Liver (tissue), 9 donors: ENCODE results near the gene PSMG2. TPM values are rescaled to one million over a fixed set of nuclear protein-coding genes. Genes with fewer than 3 reads are reported as not detected.

Experiments used
- DNase-seq: peaks from one replicate; pipeline ENCODE4 v3.0.0-alpha.2; 2017; ENCODE audit warnings: low spot score
- H3K27ac ChIP-seq, 2 donors: one replicate each; pipeline ENCODE4 v1.7.0; 2013; ENCODE audit warnings: inconsistent platforms in 2 of 2, low read length in 2 of 2, control low read depth in 1 of 2, low read depth in 1 of 2, mild to moderate bottlenecking in 1 of 2
- H3K27me3 ChIP-seq, 4 donors: one replicate each; pipeline versions ENCODE4 v1.6.1 to v1.7.0; 2013; ENCODE audit warnings: low read length in 3 of 4, inconsistent platforms in 1 of 4, mild to moderate bottlenecking in 1 of 4, moderate library complexity in 1 of 4; ENCODE audit not compliant: control insufficient read depth in 4 of 4, insufficient read depth in 4 of 4
- H3K36me3 ChIP-seq, 4 donors: one replicate each; pipeline versions ENCODE4 v1.6.1 to v1.7.0; 2013; ENCODE audit warnings: low read length in 3 of 4, mild to moderate bottlenecking in 3 of 4, low read depth in 1 of 4, moderate library complexity in 1 of 4; ENCODE audit not compliant: control insufficient read depth in 4 of 4, insufficient read depth in 3 of 4
- H3K4me1 ChIP-seq, 4 donors: one replicate each; pipeline versions ENCODE4 v1.6.1 to v1.7.0; 2013; ENCODE audit warnings: low read length in 3 of 4, mild to moderate bottlenecking in 3 of 4, moderate library complexity in 1 of 4; ENCODE audit not compliant: control insufficient read depth in 4 of 4, insufficient read depth in 4 of 4
- H3K4me3 ChIP-seq, 3 donors: one replicate each; pipeline versions ENCODE4 v1.6.1 to v1.7.0; 2013; ENCODE audit warnings: low read length in 3 of 3, control low read depth in 1 of 3, low read depth in 1 of 3, mild to moderate bottlenecking in 1 of 3
- H3K9ac ChIP-seq, 2 donors: one replicate each; pipeline ENCODE4 v1.7.0; 2013; ENCODE audit warnings: low read length in 2 of 2, mild to moderate bottlenecking in 2 of 2, moderate library complexity in 2 of 2, control low read depth in 1 of 2, low read depth in 1 of 2
- H3K9me3 ChIP-seq, 4 donors: one replicate each; pipeline versions ENCODE4 v1.6.1 to v1.7.0; 2013; ENCODE audit warnings: low read length in 3 of 4; ENCODE audit not compliant: control insufficient read depth in 4 of 4
- FOXA1 ChIP-seq: IDR thresholded peaks from 2 replicates; pipeline ENCODE4 v1.6.1; 2016; ENCODE audit warnings: antibody characterized with exemption
- FOXA2 ChIP-seq: IDR thresholded peaks from 2 replicates; pipeline ENCODE4 v1.6.1; 2016; ENCODE audit warnings: antibody characterized with exemption
- GABPA ChIP-seq, 2 donors: IDR thresholded peaks in 1 of 2; conservative IDR thresholded peaks in 1 of 2; 2 replicates each; pipeline ENCODE4 v1.6.1; 2016; ENCODE audit warnings: antibody characterized with exemption in 2 of 2, mild to moderate bottlenecking in 1 of 2, moderate library complexity in 1 of 2
- JUND ChIP-seq, 2 donors: IDR thresholded peaks; 2 replicates each; pipeline ENCODE4 v1.6.1; 2016; ENCODE audit warnings: antibody characterized with exemption in 2 of 2
- RAD21 ChIP-seq, 2 donors: IDR thresholded peaks; 2 replicates each; pipeline ENCODE4 v1.6.1; 2016; ENCODE audit warnings: antibody characterized with exemption in 2 of 2, mild to moderate bottlenecking in 2 of 2
- REST ChIP-seq: IDR thresholded peaks from 2 replicates; pipeline ENCODE4 v1.6.1; 2016; ENCODE audit warnings: antibody characterized with exemption, mild to moderate bottlenecking
- RXRA ChIP-seq, 2 donors: IDR thresholded peaks; 2 replicates each; pipeline ENCODE4 v1.6.1; 2017 to 2018; ENCODE audit warnings: antibody characterized with exemption in 2 of 2, mild to moderate bottlenecking in 1 of 2
- SP1 ChIP-seq: IDR thresholded peaks from 2 replicates; pipeline ENCODE4 v1.6.1; 2018; ENCODE audit warnings: antibody characterized with exemption, mild to moderate bottlenecking
- YY1 ChIP-seq: IDR thresholded peaks from 2 replicates; pipeline ENCODE4 v1.6.1; 2016; ENCODE audit warnings: antibody characterized with exemption, mild to moderate bottlenecking
- WGBS: extraction: QIAGEN DNeasy Blood & Tissue Kit; methylation state at CpG from one replicate; pipeline ENCODE4 v1.1.7; 2013; 5-methylcytosine and 5-hydroxymethylcytosine counted together
- polyA plus RNA-seq, 2 donors: library from polyadenylated mRNA; stranded (reverse) in 1 of 2; unstranded in 1 of 2; fragments of 200-250 nt in 1 of 2; fragments of >200 nt in 1 of 2; fragmentation: Nextera tagmentation in 1 of 2; extraction: Ambion mirVana in 1 of 2; gene quantifications; one replicate each; pipeline versions ENCODE4 v1.2.1 to v1.2.3, GENCODE V29; 2013 to 2015
- total RNA-seq, 2 donors: library from RNA; depleted of rRNA; stranded (reverse); fragments of >200 nt; gene quantifications; one replicate each; pipeline ENCODE4 v1.2.3, GENCODE V29; 2014
- TF ChIP-seq, protein P1 (sequence below): IDR thresholded peaks from 2 replicates; pipeline ENCODE4 v1.6.1; 2016; ENCODE audit warnings: antibody characterized with exemption
- donor health status: healthy.
- donor health status: healthy.
- donor health status: healthy.
- donor health status: healthy.
- donor health status: healthy.

The PSMG2 gene
- total and polyA plus RNA-seq, 4 donors: 24.2 to 48.0 (median 36.6) TPM

DNA sequence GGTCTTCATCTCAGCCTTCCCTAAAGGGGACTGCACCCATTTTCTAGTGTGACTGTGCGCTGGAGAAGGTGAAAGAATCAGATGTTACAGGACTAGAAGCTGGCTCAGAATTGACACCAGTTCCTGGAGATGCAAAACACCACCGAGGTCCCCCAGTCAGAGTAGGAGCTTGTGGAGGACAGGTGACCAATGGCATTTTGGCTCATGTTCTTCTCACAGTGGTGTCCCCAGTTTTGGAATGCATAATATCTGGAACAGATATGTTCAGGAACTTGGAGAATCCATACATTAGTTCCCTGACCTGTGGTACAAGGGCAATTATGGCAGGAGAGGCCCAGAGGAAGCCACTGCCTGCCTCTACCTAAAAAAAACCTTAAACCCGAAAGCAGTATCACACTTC is 66.3 kb downstream of the PSMG2 start (continued):
- TF ChIP-seq, protein P1, sequence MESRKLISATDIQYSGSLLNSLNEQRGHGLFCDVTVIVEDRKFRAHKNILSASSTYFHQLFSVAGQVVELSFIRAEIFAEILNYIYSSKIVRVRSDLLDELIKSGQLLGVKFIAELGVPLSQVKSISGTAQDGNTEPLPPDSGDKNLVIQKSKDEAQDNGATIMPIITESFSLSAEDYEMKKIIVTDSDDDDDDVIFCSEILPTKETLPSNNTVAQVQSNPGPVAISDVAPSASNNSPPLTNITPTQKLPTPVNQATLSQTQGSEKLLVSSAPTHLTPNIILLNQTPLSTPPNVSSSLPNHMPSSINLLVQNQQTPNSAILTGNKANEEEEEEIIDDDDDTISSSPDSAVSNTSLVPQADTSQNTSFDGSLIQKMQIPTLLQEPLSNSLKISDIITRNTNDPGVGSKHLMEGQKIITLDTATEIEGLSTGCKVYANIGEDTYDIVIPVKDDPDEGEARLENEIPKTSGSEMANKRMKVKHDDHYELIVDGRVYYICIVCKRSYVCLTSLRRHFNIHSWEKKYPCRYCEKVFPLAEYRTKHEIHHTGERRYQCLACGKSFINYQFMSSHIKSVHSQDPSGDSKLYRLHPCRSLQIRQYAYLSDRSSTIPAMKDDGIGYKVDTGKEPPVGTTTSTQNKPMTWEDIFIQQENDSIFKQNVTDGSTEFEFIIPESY: no peak

DNA sequence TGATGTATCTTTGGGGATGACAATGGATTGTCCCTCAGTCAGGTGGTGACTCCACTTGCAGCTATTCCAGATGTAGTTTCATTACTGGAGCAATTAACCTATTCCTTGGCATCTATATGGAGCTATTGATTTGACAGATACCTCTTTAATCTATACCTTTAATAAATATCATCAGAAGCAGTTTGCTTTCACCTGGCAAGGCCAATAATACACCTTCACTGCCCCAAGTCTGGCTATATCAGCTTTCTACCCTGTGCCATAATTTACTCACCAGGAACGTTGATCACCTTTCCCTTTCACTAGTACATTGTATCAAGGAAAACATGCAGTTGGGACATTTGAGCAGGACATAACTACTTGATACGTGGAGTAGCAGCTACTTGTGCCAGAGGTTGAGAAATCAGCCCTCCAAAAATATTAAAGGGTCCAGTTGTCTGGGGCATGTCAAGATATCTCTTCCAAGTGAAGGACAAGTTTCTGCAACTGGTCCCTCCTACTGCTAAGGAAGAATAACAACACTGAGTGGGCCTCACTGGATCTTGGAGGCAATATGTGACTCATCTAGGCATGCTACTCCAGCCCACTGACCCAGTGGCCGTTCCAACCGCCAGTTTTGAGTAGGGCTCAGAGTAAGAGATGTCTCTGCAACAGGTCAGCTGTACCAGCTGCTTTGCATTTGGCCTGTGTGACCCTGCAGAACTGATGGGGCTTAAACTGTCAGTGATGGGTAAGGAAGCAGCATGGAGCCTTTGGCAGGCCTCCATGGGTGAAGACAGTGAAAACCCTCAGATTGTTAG is 67.0 kb downstream of the PSMG2 start:
- no peak for DNase-seq

DNA sequence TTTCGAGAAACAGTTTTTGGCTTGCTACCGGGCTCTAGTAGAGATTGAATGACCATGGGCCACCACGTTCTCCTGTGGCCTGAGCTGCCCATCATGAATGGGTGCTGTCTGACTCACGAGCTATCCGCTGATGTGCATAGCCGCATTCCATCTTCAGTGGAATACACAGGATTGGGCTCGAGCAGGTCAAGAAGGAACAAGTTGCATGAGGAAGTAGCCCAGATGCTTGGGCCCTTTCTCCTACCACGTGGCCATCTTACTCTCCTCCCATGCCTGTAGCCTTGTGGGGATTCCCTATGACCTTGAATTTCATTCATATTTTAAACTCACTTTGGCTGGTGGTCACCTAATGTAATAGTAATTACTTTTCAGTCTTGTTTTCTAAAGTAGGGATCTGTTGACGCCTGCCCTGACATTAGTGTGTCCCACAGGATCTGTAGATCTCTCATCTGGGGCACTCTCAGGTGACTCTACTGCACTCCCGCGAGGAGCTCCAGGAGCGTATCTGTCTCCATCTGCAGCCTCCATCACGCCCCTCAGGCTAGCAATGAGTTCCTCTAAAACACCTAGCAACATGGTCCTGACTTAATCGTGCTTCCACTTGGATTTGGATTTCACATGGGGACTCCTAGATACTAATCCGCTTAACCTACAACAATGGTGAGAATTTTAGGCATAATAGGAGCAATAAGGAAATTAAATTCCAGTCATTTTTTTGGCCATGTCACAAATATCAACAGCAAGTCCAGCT is 67.8 kb downstream of the PSMG2 start:
- Histone ChIP-seq H3K4me1 (no peaks in the 10 kb centered on the region), H3K4me3 (no peak overlapping the region), H3K27me3 (no peaks in the 10 kb centered on the region), H3K9ac (no peak overlapping the region), H3K36me3 (no peaks in the 10 kb centered on the region), H3K27ac (no peak overlapping the region), H3K9me3 (no peaks in the 10 kb centered on the region)
- WGBS: 95% methylated on average over 15 of the region's 15 CpGs
- TF ChIP-seq RXRA (IDR thresholded peaks at IDR 0.05) (no peak), REST (no peak), GABPA (IDR thresholded peaks at IDR 0.05 in 1 of 2, conservative IDR thresholded peaks at IDR 0.05 in 1 of 2) (no peak), SP1 (no peak), YY1 (no peak)
- DNase-seq: no peak

More for the DNA sequence above, 67.0 kb downstream of the PSMG2 start:
- no peak overlapping the region for H3K4me3 ChIP-seq
- H3K27me3 ChIP-seq: no peaks in the 10 kb centered on the region
- no peaks in the 10 kb centered on the region for H3K9me3 ChIP-seq
- H3K4me1 ChIP-seq: no peaks in the 10 kb centered on the region
- H3K36me3 ChIP-seq: no peaks in the 10 kb centered on the region
- no peak overlapping the region for H3K9ac ChIP-seq
- TF ChIP-seq FOXA2 (no peak), REST (no peak), RAD21 (IDR thresholded peaks at IDR 0.05) (no peak), RXRA (IDR thresholded peaks at IDR 0.05) (no peak), JUND (IDR thresholded peaks at IDR 0.05) (no peak), SP1 (no peak), FOXA1 (no peak)
- 88% methylated on average over 4 of the region's 4 CpGs for WGBS
- H3K27ac ChIP-seq: no peak overlapping the region
